HG02943 (cell line): Measurements from ENCODE around the gene MPZL1.

Experiments used
- ATAC-seq: cut with Tn5 transposase; IDR thresholded peaks from one replicate; pipeline ENCODE4 v1.9.1; 2021; ENCODE audit warnings: mild to moderate bottlenecking, low read depth, moderate library complexity; ENCODE audit not compliant: unreplicated experiment

Gene MPZL1

GRCh38 chr1:167721617-167722151, at the start of gene MPZL1:
Gene MPZL1 (plus strand): TSS chr1:167721982. CDS start chr1:167722152, 170 bp downstream.
- peak; percentile 91 for ATAC-seq

GRCh38 chr1:167672831-167673230, 49.0 kb upstream of the MPZL1 start:
- ATAC-seq, result no peak

- ATAC-seq, result no peak
These were observed 48.5 kb upstream of the MPZL1 start for GRCh38 chr1:167673265-167673664.

GRCh38 chr1:167674156-167674555, 47.6 kb upstream of the MPZL1 start:
- no peak for ATAC-seq

GRCh38 chr1:167675440-167675839, 46.3 kb upstream of the MPZL1 start:
- no peak for ATAC-seq

- no peak for ATAC-seq
These were observed 45.4 kb upstream of the MPZL1 start for GRCh38 chr1:167676205-167676915.

DNA sequence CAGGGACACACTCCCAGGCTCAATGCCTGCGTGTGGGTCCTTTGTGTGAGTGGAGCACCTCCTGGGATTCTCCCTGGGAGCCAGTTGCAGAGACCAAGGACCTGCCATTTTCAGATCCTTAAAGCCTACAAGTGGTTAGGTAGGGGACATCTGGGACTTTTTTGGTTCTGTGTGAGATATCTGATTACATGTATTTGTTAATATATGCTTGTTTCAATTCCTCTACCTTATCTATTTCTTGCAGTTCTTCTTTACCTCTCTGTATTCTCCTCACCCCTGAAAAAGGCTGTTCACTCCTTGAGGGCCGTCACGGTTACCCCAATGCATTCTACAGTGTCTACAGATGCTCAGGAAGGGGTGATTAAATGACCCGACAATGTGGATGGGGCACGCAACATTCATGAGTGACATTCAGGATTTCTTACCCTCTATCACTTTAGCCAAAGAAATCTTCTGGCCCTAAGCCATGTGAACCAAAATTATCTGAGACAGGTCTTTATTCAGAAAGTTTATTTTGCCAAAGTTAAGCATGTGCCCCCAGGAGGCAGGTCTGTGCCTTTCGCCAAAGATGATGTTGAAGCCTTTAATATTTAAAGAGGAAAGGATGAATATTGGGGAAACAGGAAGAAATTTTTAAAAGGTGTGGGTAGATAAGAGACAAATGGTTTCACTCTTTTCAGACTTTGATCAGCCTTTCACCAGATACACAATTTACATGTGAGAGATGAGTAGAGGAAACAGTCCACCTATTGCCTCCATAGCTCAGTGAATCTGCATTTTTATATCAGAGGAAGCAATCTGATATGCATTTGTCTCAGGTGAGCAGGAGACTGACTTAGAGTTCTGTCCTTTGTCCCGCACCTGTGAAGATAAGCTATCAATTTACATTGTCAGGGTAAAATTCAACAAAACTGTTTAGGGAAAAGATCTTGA, 44.6 kb upstream of the MPZL1 start:
- no peak for ATAC-seq

GRCh38 chr1:167678422-167678821, 43.4 kb upstream of the MPZL1 start:
- no peak for ATAC-seq

DNA sequence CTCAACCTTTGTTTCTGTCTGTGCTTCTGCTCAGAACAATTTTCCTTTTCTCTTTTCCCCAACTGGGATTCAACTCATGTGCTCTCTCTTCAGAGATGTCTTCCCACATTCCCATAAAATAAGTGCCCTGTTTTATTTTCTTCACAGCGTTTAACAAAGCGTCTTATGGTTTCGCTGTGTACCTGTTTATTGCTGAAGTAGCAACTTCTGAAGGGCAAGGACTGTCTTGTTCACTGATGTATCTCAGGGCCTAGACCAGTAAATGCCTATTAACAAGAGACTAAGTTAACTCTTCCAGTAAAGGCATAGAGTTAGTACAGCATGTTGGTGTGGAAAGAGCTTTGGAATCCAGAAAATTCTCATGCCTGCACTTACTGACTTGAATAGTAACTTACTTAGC, 42.9 kb upstream of the MPZL1 start:
- no peak for ATAC-seq

DNA sequence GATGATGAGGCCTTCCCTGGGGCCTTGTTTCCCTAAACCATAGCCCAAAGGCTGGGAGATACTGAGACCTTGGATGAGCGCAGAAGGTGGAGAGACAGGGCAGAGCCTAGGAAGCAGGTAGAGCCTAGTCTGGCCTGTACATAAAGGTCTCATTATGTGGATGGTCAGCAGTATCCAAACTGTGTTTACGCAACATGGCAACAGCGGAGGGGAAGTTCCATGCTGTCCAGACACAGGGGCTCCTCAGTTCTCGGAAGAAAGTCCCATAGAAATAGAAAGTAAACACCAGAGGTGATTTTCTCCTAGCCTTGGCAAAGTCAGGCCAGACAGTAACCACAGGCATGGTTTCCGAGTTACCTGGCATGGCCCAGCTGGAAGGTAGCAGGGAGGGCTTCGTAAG, 42.1 kb upstream of the MPZL1 start:
- no peak for ATAC-seq

GRCh38 chr1:167681024-167681423, 40.8 kb upstream of the MPZL1 start:
- ATAC-seq, result no peak

GRCh38 chr1:167681451-167682098, 40.2 kb upstream of the MPZL1 start:
- no peak for ATAC-seq

DNA sequence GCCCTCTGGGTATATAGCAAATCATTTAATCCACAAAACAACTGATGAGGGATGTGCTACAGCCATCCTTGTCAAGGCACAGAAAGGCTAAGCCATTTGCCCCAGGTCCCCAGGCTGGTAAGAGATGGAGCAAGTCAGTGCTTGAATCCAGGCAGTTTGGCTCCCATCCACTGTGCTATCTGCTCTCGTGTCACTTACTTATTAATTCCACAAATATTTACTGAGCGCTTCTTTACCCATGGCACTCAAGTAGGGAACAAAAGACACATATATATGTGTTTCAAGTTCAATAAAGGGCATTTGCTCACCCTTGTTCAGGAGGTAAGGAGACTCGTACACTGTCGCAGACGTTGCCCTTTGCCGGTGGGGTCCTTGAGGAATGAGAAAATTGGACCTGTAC, 38.6 kb upstream of the MPZL1 start:
- ATAC-seq, result no peak

DNA sequence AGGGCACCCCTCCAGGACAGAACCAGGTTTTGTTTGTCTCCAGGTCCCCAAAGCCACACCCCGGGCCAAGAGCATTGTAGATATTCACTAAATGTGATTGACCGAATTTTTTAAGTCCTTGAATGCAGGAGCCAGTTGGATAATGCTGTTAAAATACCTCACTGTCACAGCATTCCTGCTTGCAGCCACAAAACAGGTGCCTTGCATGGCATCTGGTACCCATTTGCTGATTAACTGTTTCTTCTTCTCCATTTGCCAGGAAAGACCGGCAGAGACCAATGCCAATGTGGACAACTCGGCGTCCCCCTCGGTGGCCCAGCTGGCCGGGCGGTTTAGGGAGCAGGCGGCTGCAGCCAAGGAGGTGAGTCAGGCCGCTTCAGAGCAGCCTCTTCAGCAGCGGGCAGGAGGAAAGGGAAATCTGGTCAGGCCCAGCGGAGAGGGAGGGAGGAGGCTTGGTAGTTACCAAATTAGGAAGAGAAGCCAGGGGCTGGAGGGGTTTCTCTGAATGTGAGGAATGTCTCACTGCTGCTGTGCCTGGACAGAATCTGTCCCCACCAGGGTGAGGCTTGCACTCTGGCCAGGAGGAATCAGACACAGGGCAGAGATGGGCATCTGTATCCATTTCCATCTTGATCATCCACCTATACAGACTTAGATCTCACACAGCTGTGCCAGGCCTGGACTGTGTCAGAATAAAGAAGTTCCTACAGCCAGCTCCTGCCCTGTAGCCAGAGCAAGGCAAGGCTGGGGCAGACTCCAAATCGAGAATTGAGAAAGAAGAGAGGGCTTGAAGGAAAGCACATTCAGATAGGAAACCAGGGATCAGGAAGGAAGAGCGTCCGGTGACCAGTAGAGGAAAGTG, 37.9 kb upstream of the MPZL1 start:
- no peak for ATAC-seq

DNA sequence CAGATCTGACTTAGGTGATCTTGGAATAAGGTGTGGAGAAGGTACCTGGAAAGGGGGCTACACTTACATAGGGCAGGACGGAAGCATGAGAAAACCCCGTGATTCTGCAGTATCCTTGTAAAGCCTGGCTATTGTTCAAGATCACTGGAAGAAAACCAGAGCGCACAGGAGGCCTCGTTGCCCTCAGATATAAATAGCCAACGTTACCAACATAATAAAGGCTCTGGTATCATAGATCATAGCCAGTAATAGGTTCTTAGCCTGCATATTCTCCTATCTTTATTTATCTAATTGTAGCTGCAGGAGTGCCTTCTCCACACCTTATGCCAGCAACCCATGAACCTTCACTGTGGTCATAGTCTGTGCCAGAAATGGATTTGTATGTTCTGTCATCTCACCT, 35.9 kb upstream of the MPZL1 start:
- ATAC-seq, result no peak

DNA sequence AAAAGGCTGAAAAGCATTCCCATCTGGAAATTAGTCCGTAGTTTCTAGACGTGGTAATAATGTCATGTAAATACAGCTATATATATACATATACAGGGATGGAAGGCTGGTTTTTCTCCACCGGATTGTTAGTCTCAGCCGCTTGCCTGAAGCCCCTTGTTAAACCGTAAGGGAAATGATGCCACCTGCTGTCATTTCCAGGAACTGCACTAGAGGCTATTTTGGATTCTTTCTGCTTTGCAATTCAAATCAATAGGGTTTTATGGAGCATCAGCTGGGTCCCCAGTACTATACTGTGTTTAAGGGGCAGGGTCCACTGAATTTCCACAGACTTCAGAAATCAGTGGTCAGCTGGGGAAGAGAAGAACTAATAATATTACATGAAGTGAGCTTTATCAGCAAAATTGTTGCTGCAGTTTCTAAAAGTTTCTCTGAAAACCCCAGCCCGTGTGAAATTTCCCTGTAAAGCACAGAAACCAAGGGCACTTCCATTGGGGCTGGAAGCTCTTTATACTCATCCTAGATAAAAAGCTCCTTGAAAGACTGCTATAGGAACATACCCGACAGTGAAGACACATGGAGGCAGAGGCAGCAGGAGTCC, 33.8 kb upstream of the MPZL1 start:
- no peak for ATAC-seq

DNA sequence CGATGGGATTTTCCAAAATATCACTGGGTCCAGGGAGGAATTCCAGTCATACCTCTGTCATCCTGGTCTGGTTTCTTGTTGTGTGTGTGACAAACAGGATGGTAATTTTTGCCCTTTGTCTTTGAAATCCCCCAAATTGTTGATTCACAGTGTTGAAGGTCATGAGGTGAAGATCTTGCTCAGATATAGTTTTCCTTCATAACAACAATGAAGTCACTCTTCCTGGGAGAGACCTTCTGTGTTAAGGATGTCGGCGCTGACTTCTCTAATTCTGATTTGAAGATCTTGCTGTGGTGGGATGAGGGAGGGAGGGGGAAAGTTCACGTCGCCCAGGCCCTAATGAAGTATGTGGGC, 32.2 kb upstream of the MPZL1 start:
- no peak for ATAC-seq

DNA sequence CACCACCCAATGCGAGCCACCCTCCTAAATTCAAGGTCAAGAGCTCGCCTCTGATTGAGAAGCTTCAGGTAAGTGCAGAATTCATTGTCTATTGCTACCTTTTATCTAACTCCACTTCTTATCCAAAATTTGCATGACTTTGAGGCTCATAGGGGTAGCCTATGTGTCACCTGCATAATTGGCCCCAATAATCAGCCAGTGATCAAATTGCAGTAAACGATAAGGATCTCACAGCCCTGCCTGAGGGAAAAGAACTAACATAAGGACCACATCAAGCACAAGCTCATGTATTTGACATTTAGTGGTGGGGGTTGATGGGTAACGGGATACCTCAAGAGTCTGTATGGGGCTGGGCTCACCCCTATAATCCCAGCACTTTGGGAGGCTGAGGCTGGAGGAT, 31.7 kb upstream of the MPZL1 start:
- ATAC-seq, result no peak

- no peak for ATAC-seq
These were observed 28.2 kb upstream of the MPZL1 start for GRCh38 chr1:167693425-167694045.
